HG02759 (cell line): ENCODE results near the gene PCYT2.

Experiments used
- ATAC-seq: cut with Tn5 transposase; IDR thresholded peaks from one replicate; pipeline ENCODE4 v1.9.1; 2021; ENCODE audit warnings: mild to moderate bottlenecking, moderate library complexity; ENCODE audit not compliant: unreplicated experiment

Gene PCYT2

GRCh38 chr17:81902023-81902652, 9.1 kb downstream of the PCYT2 start, which contains the start of gene NPB:
Gene NPB (plus strand): TSS chr17:81902238. CDS start chr17:81902278, 40 bp downstream.
- no peak for ATAC-seq

GRCh38 chr17:81901167-81902022, 9.8 kb downstream of the PCYT2 start:
- ATAC-seq: no peak

GRCh38 chr17:81900181-81900820, 10.9 kb downstream of the PCYT2 start:
- ATAC-seq: no peak

GRCh38 chr17:81899514-81900166, 11.6 kb downstream of the PCYT2 start:
- no peak for ATAC-seq

DNA sequence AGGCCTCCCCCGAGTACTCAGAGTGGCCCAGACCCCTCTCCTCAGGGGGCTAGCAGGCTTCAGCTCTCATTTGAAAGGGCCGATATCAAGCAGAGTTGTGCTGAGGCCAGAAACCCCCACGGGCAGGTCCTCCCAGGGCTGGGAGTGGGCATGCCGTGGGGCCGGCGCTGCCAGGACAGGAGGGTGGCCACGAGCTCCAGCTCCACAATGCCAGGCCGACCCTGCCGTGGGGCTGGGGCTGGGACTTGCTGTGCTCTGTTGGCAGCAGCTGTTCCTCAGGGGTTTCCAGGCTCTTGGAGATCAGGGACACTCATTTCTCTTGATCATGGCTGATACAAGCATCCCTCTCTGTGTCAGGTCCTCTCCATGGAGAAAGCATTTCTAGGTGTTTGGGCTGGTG, 12.3 kb downstream of the PCYT2 start:
- no peak for ATAC-seq

DNA sequence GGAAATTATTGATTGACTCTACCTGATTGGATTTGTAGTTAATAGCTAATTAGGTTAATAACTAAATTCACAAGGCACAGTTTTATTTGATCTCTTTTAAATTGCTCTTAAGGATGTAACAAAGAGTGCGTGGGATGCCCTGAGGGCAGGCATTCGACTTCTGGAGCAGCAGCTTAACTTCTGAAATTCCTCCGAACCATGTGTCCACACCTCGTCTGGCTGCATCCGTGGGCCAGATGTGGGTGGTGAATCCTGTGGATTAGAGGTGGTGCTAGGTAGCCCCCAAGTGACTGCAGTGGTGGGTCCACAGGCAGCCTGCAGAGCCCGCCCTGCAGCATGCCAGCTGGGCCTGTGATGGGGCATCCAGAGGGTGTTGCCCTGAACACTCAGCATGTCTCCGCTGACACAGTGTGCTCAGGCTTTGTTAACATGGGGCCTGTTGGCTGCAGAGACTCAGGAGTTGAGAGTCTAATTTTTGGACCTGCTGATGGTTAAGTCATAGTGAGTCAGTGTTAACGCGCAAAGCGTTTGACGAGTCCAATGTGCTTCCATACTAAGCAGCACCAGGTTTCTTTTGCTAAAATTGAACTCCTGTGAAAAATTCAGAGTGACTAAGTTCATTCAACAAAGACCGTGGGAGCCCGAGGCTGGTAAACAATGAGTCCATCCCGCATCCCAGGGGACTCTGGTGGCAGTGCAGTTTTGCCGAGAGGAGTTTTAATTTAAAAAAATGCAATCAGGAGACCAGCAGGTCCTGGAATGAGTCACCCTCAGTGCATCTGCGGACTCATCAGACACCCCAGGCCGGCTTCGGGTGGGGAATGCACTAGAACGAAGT, 13.0 kb downstream of the PCYT2 start:
- ATAC-seq: no peak

GRCh38 chr17:81895400-81895799, 15.8 kb downstream of the PCYT2 start:
- ATAC-seq: no peak

DNA sequence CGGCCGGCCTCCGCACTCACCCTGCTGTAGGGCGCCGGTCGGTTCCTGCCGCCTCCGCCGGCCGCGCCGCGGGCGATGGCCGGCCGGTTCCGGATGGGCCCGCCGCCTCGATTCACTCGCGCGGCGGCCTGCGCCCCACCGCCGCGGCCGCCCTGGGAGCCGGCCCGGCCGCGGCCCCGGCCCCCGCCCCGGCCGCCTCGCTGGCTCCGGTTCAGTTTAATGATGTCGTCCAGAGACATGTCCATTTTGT, 20.0 kb downstream of the PCYT2 start:
- ATAC-seq: no peak

GRCh38 chr17:81890447-81891302, 20.5 kb downstream of the PCYT2 start:
- no peak for ATAC-seq

DNA sequence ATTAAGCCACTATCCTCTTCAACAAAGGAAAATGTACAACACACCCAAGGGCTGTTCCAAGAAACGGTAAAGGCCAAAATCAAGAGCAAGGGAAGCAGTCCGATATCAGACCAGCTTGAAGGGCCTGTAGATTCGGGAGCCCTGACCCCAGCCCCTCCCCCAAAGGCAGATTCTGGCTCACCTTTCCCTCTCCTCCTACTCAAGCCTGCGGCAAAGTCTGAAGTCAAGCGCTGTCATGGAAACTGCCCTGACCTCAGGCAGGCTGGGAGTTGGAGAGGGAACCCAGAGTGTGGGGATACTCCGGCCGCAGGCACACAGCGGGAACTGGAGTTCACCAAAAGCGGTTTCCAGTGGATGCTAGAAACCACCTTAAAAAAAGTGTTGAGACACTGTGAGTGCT, 21.6 kb downstream of the PCYT2 start:
- ATAC-seq: no peak

DNA sequence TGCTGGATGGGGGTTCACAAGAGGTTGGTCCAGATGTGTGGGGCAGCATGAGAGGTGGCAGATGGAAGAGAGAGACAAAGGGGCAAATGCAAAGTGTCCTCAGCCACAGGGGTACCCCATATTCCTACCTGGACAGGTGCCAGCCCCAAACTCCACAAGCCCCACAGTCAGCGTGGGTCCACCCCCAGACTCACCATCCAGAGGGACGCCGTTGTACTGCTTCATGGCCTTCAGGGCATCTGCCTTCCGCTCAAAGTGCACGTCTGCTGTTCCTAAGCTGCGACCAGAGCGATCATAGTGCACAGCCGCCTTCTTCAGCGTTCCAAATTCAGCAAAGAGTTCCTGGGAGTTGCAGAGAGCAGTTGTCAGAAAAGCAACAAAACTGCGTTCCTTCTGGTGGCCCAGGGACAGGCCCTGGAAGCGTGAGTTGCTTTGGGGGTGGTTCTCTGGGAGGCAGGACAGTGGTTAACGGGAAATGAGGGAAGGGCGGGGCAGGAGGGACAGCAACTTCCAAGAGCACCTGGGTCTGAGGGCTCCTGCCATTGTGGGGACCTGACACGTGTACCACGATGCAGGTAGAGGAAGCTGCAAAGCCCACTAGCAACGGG, 22.1 kb downstream of the PCYT2 start:
- ATAC-seq: no peak

GRCh38 chr17:81888105-81888987, 22.9 kb downstream of the PCYT2 start:
- ATAC-seq: no peak

- no peak for ATAC-seq
Observed at GRCh38 chr17:81885869-81886548, 25.2 kb downstream of the PCYT2 start.

DNA sequence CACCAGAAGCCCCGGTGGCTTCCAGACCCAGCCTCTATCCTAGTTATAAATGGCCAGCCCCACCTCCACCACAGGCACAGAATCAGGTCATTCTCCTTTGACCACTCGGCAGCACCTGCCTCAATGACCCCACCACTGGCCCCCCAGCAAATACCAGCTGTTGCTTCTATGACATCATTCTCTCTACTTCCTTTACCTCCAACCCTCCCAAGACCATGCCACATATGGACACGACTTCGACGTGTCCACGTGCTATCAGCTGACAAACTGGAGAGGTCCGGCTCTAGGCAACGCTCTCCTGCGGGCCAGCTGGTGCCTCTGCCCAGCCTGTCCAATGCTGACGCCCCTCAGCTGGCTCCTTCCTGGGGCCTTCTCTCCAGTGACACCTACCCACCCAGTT, 25.7 kb downstream of the PCYT2 start:
- no peak for ATAC-seq

DNA sequence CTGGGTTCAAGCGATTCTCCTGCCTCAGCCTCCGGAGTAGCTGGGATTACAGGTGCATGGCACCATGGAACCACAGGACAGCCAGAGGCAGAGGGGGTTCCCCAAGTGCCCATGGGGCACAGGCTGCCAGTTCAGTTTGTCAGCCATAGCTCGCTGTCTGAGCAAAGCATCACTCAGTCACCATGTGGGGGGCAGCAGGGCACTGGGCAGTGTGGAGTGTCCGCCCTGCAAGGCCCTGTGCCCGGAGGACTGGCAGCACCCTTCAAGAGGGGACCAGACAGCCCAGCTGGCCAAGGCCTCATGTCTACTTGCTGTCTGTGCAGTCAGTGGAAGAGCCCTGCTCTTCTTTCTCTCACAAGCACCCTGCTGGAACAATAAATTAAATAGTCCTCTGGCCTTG, 26.2 kb downstream of the PCYT2 start:
- no peak for ATAC-seq

DNA sequence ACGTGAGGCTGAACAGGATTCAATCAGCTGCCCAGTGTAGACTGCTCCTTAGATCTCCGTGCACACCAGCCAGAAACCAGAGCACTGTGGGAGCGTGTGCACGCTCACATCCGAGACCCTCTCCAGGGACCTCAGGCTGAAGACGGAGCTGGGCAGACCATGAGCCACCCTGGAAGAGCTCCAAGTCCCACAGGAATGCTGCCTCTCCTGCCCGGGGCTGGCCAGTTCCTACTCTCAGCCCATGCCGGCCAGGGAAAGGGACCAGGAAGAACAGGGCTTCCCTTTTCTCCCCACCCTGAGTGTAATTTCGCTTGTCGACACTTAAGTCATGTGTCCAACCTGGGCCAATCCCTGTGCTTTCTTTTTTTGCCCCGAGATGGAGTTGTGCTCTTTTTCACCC, 26.7 kb downstream of the PCYT2 start:
- no peak for ATAC-seq

GRCh38 chr17:81879121-81879520, 32.1 kb downstream of the PCYT2 start:
- ATAC-seq: no peak

GRCh38 chr17:81878294-81878693, 32.9 kb downstream of the PCYT2 start:
- no peak for ATAC-seq
